Right atrium auricular region (tissue), 2 donors: ENCODE data around the gene TMOD4. TPM values are rescaled to one million over a fixed set of nuclear protein-coding genes. Genes with fewer than 3 reads are reported as not detected.

Source experiments
- DNase-seq: peaks from one replicate; pipeline ENCODE4 v3.0.0-alpha.2; 2019; ENCODE audit warnings: low spot score
- H3K27ac ChIP-seq, 2 donors: fragments of 200-600 bp; sonication (generic); 1 replicate in 1 of 2; 2 replicates in 1 of 2; pipeline ENCODE4 v1.5.1; 2016 to 2019
- H3K27me3 ChIP-seq, 2 donors: fragments of 200-600 bp; sonication (generic); one replicate each; pipeline versions ENCODE4 v1.5.1 to v1.6.0; 2017 to 2019
- H3K36me3 ChIP-seq: fragments of 200-600 bp; sonication (generic); one replicate; pipeline ENCODE4 v1.5.1; 2016
- H3K4me1 ChIP-seq, 2 donors: fragments of 200-600 bp; sonication (generic); one replicate each; pipeline versions ENCODE4 v1.5.1 to v1.6.0; 2017 to 2019
- H3K4me3 ChIP-seq, 2 donors: fragments of 200-600 bp; sonication (generic); 1 replicate in 1 of 2; 2 replicates in 1 of 2; pipeline ENCODE4 v1.5.1; 2017 to 2019; ENCODE audit warnings: mild to moderate bottlenecking in 1 of 2, moderate library complexity in 1 of 2
- H3K9me3 ChIP-seq, 2 donors: fragments of 200-600 bp; sonication (generic); one replicate each; pipeline ENCODE4 v1.5.1; 2019
- total RNA-seq, 2 donors: library from RNA; depleted of rRNA; stranded (reverse); fragments of >200 nt; gene quantifications; one replicate each; pipeline ENCODE4 v1.1.0, GENCODE V29; 2016
- TF ChIP-seq, protein P1 (sequence below), 2 donors: fragments of 200-600 bp; sonication (generic); IDR thresholded peaks; one replicate each; pipeline ENCODE4 v1.5.1; 2019; ENCODE audit warnings: antibody characterized with exemption in 2 of 2

TMOD4 gene
- total RNA-seq, 2 donors from 2014 or later = not detected

DNA sequence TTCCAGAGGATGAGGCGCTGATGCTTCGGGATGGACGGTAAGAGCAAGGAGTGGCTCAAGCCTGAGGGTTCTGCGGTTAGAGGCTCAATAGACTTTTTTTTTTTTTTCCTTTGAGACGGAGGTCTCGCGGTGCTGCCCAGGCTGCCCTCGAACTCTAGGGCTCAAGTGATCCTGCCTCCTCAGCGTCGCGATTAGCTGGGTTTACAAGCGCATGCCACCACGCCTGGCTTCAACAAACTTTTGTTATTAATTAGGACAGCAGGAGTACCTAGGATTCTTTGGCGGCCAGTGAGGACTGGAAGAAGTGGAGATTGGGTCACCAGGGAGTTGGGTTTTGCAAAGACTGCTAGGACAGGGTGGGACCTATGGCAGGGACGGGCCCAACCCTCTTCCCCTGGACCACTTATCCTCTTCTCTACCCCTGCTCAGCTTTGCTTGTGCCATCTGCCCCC lies 9.2 kb downstream of the TMOD4 start:
- Histone ChIP-seq H3K27me3 (no peaks in the 10 kb centered on the region), H3K9me3 (no peaks in the 10 kb centered on the region), H3K4me3 (peak overlapping the region; percentile 50 to 81), H3K4me1 (peaks cover 0 to 31% of the 10 kb centered on the region in 2 donors), H3K36me3 (peaks cover 20% of the 10 kb centered on the region), H3K27ac (peak overlapping the region; percentile 92 to 95)
- TF ChIP-seq, protein P1, sequence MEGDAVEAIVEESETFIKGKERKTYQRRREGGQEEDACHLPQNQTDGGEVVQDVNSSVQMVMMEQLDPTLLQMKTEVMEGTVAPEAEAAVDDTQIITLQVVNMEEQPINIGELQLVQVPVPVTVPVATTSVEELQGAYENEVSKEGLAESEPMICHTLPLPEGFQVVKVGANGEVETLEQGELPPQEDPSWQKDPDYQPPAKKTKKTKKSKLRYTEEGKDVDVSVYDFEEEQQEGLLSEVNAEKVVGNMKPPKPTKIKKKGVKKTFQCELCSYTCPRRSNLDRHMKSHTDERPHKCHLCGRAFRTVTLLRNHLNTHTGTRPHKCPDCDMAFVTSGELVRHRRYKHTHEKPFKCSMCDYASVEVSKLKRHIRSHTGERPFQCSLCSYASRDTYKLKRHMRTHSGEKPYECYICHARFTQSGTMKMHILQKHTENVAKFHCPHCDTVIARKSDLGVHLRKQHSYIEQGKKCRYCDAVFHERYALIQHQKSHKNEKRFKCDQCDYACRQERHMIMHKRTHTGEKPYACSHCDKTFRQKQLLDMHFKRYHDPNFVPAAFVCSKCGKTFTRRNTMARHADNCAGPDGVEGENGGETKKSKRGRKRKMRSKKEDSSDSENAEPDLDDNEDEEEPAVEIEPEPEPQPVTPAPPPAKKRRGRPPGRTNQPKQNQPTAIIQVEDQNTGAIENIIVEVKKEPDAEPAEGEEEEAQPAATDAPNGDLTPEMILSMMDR (IDR thresholded peaks at IDR 0.05) = no peak
- no peak for DNase-seq

DNA sequence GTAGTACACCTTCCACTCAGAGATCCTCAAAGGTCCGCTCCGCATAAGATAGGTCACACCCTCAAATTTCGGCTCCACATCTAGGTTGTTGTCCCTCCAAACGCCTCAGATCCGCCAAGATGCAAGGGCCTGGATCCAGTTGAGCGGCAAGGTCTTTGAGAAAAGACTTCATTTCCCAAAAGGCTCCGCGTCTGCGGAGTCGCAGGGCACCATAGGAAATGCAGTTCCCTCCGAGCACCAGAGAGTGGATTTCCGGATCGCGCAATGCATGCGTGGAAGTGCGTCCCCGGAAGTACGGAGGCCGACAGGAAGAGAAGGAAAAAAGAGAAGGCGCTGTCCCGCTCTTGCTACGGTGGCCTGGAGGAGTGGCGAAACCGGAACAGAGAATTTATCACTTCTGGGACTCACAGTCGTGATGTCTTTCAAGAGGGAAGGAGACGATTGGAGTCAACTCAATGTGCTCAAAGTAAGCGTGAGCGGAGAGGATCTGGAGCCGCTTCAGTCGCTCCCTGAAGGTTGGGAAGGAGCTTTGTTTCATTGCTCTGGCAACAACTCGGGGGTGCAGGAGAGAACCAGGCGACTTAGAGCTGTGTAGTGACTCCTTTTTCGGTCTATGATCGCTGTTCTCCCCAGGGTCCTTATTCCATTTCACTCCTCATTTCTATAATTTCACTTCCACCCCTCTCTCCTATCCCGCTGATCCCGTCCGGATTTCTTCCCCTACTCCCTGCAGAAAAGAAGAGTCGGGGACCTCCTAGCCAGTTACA lies 9.9 kb downstream of the TMOD4 start, which contains the start of the genes LYSMD1 and SCNM1:
Gene LYSMD1, minus strand, starts transcription at position 165 of the 767 bp plus-strand sequence. CDS start 644 bp downstream, outside the sequence.
Gene SCNM1, plus strand, starts transcription at position 407 of the 767 bp plus-strand sequence. Its CDS starts 9 bp downstream, at position 416.
- TF ChIP-seq, protein P1 (IDR thresholded peaks at IDR 0.05) = peak in 1 of 2 donors; percentile 18
- peak; percentile 98 for DNase-seq
- peak within 1 kb of the TSS; percentile 50 to 81 for H3K4me3 ChIP-seq
- H3K36me3 ChIP-seq = peaks cover 22% of the 10 kb centered on the region
- no peaks in the 10 kb centered on the region for H3K9me3 ChIP-seq
- peak within 1 kb of the TSS; percentile 92 to 95 for H3K27ac ChIP-seq
- H3K27me3 ChIP-seq = no peaks in the 10 kb centered on the region
- peaks cover 0 to 31% of the 10 kb centered on the region in 2 donors for H3K4me1 ChIP-seq

DNA sequence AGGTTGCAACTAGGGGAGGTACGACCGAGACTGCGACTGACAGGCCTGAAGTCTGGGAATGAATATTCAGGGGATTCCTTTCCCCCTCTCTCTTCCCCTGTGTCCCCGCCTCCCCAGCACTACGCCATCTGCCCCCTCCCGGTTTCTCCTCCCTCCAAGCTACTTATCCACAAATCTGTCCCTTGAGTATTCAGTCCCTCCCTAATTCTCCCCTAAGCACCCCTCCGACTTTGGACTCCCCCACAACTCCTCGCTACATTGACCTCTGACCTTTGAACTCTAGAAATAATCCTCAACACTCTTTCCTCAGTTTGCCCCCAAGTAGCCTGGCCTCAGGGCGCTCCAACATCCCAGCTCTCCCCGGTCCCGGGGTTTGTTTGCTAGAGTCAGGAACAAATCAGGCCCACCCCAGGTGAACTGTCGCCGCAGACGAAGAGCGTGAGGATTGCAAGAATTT lies 10.5 kb downstream of the TMOD4 start:
- Histone ChIP-seq H3K27me3 (no peaks in the 10 kb centered on the region), H3K9me3 (no peaks in the 10 kb centered on the region), H3K4me3 (peak overlapping the region; percentile 50 to 81), H3K36me3 (peaks cover 22% of the 10 kb centered on the region), H3K27ac (peak overlapping the region; percentile 92 to 95), H3K4me1 (peaks cover 0 to 35% of the 10 kb centered on the region in 2 donors)
- TF ChIP-seq, protein P1 (IDR thresholded peaks at IDR 0.05) = no peak
- DNase-seq = no peak

DNA sequence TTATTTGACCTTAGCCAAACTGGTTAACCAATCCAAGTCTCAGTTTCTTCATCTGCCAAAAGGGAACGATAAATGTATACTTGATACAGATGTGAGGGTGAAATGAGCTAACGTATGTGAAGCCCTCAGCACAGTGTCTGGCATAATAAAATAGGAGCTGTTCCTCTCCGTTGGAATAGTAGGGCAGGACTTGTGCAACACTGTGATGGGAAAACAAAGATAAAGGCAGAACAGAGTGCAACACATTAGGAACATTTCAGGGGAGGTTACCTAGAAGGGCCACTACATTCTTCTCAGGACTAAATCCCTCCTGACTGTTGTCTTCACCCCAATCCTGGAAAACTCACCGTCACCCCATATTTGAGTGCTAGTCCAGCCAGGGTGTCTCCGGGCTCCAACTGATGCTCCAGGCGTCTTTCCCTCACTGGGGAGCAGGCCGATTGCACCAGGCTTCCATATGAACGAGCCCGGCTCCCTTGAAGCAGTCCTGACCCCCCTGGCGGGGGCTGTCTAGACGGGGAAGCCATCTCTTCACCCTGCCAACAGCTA lies 11.0 kb downstream of the TMOD4 start:
- Histone ChIP-seq H3K9me3 (no peaks in the 10 kb centered on the region), H3K4me1 (peaks cover 0 to 35% of the 10 kb centered on the region in 2 donors), H3K27ac (peak overlapping the region; percentile 92 to 95), H3K4me3 (peak overlapping the region; percentile 50 to 81), H3K36me3 (peaks cover 23% of the 10 kb centered on the region), H3K27me3 (no peaks in the 10 kb centered on the region)
- TF ChIP-seq, protein P1 (IDR thresholded peaks at IDR 0.05) = no peak
- no peak for DNase-seq

DNA sequence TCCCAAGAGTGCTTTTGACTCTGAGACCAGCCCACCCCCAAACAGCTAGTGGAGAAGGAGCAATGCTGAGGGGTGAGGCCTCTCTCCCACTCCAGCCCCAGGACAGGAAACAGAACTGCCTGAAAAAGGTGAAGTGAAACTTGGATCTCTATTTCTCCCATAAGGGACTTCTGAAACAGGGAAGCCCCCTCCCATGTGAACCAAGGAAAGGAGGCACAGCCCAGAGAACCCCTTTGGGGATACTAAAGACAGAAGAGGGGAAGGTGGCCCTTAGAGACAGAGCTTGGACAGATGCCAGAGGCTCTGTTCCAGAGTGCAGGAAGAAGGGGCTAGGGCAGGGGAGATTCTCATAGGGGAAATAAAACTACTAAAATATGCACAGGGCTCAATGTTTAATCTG lies 16.4 kb downstream of the TMOD4 start:
- DNase-seq = no peak
- no peaks in the 10 kb centered on the region for H3K9me3 ChIP-seq
- H3K4me1 ChIP-seq = peaks cover 0 to 15% of the 10 kb centered on the region in 2 donors
- no peak overlapping the region for H3K4me3 ChIP-seq
- no peaks in the 10 kb centered on the region for H3K27me3 ChIP-seq
- peaks cover 30% of the 10 kb centered on the region for H3K36me3 ChIP-seq
- no peak overlapping the region for H3K27ac ChIP-seq
- TF ChIP-seq, protein P1 (IDR thresholded peaks at IDR 0.05) = no peak
